ENCODE measurements around the gene PNP. TPM values are rescaled to one million over a fixed set of nuclear protein-coding genes. Genes with fewer than 3 reads are reported as not detected.
"Not testable (repeated sequence)": the region's sequence is repeated elsewhere in the genome, so short reads cannot be mapped to it uniquely, and the experiment has no call there.

The PNP gene
- 4.9 and 5.2 TPM in 2 replicates for total RNA-seq
- polyA plus RNA-seq (2012), result 14.8 TPM

GRCh38 chr14:20469242-20469889 is at the start of gene PNP:
Gene PNP, plus strand, starts transcription at chr14:20469406. Its CDS starts 119 bp downstream, at chr14:20469525.
- peak; percentile 83 for DNase-seq (ENCODE audit: low read depth)

- no peak for DNase-seq (ENCODE audit: low read depth)
Measured at GRCh38 chr14:20419419-20419818, 49.8 kb upstream of the PNP start.

GRCh38 chr14:20421267-20421666 is 47.9 kb upstream of the PNP start:
- no peak for DNase-seq (ENCODE audit: low read depth)

GRCh38 chr14:20422886-20423285 is 46.3 kb upstream of the PNP start:
- no peak for DNase-seq (ENCODE audit: low read depth)

- no peak for DNase-seq (ENCODE audit: low read depth)
Measured at GRCh38 chr14:20424851-20425250, 44.4 kb upstream of the PNP start.

- peak; percentile 46 for DNase-seq (ENCODE audit: low read depth)
Measured at GRCh38 chr14:20427231-20428009, 41.8 kb upstream of the PNP start.

- DNase-seq (ENCODE audit: low read depth), result no peak
Measured at GRCh38 chr14:20428010-20428365, 41.2 kb upstream of the PNP start.

- DNase-seq (ENCODE audit: low read depth), result no peak
Measured at GRCh38 chr14:20428802-20429201, 40.4 kb upstream of the PNP start.

GRCh38 chr14:20429801-20430669 is 39.2 kb upstream of the PNP start:
- peak; percentile 52 for DNase-seq (ENCODE audit: low read depth)

GRCh38 chr14:20434701-20435581 is 34.3 kb upstream of the PNP start:
- peak; percentile 53 for DNase-seq (ENCODE audit: low read depth)

GRCh38 chr14:20435582-20436362 is 33.4 kb upstream of the PNP start, which contains the start of gene KLHL33:
Gene KLHL33, minus strand, starts transcription at chr14:20436166. Its CDS starts 355 bp downstream, at chr14:20435811.
- peak; percentile 46 for DNase-seq (ENCODE audit: low read depth)

- DNase-seq (ENCODE audit: low read depth), result peak; percentile 33
Measured at GRCh38 chr14:20436363-20436755, 32.8 kb upstream of the PNP start.

GRCh38 chr14:20438664-20439063 is 30.5 kb upstream of the PNP start:
- DNase-seq (ENCODE audit: low read depth), result no peak

GRCh38 chr14:20440465-20440864 is 28.7 kb upstream of the PNP start:
- no peak for DNase-seq (ENCODE audit: low read depth)

- no peak for DNase-seq (ENCODE audit: low read depth)
Measured at GRCh38 chr14:20440882-20441281, 28.3 kb upstream of the PNP start.

- DNase-seq (ENCODE audit: low read depth), result peak; percentile 36
Measured at GRCh38 chr14:20441461-20441860, 27.7 kb upstream of the PNP start.

- DNase-seq (ENCODE audit: low read depth), result not testable (repeated sequence)
Measured at GRCh38 chr14:20443650-20444049, 25.6 kb upstream of the PNP start.

GRCh38 chr14:20446889-20447288 is 22.3 kb upstream of the PNP start:
- no peak for DNase-seq (ENCODE audit: low read depth)

GRCh38 chr14:20452831-20453230 is 16.4 kb upstream of the PNP start:
- DNase-seq (ENCODE audit: low read depth), result not testable (repeated sequence)

Measured in myocyte (in vitro differentiated cells).